IMR-90 (cell line): Measurements from ENCODE around the gene LINC00632. TPM values are rescaled to one million over a fixed set of nuclear protein-coding genes. Genes with fewer than 3 reads are reported as not detected.

Experiments used
- ATAC-seq: fragments of 200-7000 bp; cut with Tn5 transposase; 2 replicates; pipeline ENCODE4 v1.9.1; 2020; ENCODE audit warnings: low read depth, mild to moderate bottlenecking, moderate library complexity
- BruUV-seq: library from RNA; stranded (reverse); fragments of 400-500 nt; replicated peaks from 2 replicates; lab custom pipeline; 2021; lab: Mats Ljungman, UMichigan
- CTCF ChIA-PET: fragments of 300-600 bp; formaldehyde crosslinking; extraction: SDS; loops from one replicate; lab custom pipeline; 2021; ENCODE audit warnings: antibody characterized with exemption; lab: Yijun Ruan, JAX
- POLR2A ChIA-PET: fragments of 300-600 bp; sonication (Branson Sonifier 250); formaldehyde crosslinking; loops from one replicate; lab custom pipeline; 2022; ENCODE audit warnings: antibody characterized with exemption; ENCODE audit not compliant: unreplicated experiment; lab: Charles Lee
- DNase-seq: peaks from one replicate; pipeline ENCODE4 v3.0.0; 2013
- H2AFZ ChIP-seq: replicated peaks from 2 replicates; pipeline ENCODE3; 2013; ENCODE audit warnings: low read length, mild to moderate bottlenecking; ENCODE audit not compliant: poor library complexity
- H2AK5ac ChIP-seq: 2 replicates; pipeline ENCODE4 v1.6.1; 2013; ENCODE audit warnings: low read depth, low read length, inconsistent platforms
- H2AK9ac ChIP-seq: replicated peaks from 2 replicates; pipeline ENCODE3; 2013; ENCODE audit warnings: mild to moderate bottlenecking, low read depth, low read length, moderate library complexity; ENCODE audit not compliant: poor library complexity
- H2BK120ac ChIP-seq: 2 replicates; pipeline ENCODE4 v1.6.1; 2013; ENCODE audit warnings: low read depth, low read length, inconsistent platforms
- H2BK15ac ChIP-seq: 3 replicates; pipeline ENCODE4 v1.6.1; 2013; ENCODE audit warnings: low read depth, low read length, inconsistent platforms
- H2BK20ac ChIP-seq: 2 replicates; pipeline ENCODE4 v1.6.1; 2013; ENCODE audit warnings: low read depth, mild to moderate bottlenecking, inconsistent platforms, low read length, moderate library complexity
- H2BK5ac ChIP-seq: 2 replicates; pipeline ENCODE4 v1.6.1; 2013; ENCODE audit warnings: mild to moderate bottlenecking, low read depth, low read length, inconsistent platforms; ENCODE audit not compliant: poor library complexity, severe bottlenecking
- H3K14ac ChIP-seq: replicated peaks from 2 replicates; pipeline ENCODE4 v1.6.1; 2013; ENCODE audit warnings: low read depth, low read length, inconsistent platforms
- H3K18ac ChIP-seq: 2 replicates; pipeline ENCODE4 v1.6.1; 2013; ENCODE audit warnings: low read depth, low read length, control low read depth
- H3K23ac ChIP-seq: 2 replicates; pipeline ENCODE4 v1.6.1; 2013; ENCODE audit warnings: low read depth, low read length, inconsistent platforms
- H3K27ac ChIP-seq: 2 replicates; pipeline ENCODE4 v1.5.1; 2013; ENCODE audit warnings: mild to moderate bottlenecking, control low read depth, low read length; ENCODE audit not compliant: insufficient read depth
- H3K27me3 ChIP-seq: 2 replicates; pipeline ENCODE4 v1.6.1; 2013; ENCODE audit warnings: low read length; ENCODE audit not compliant: control insufficient read depth, insufficient read depth
- H3K36me3 ChIP-seq: 2 replicates; pipeline ENCODE4 v1.6.1; 2013; ENCODE audit warnings: low read length, mixed read lengths; ENCODE audit not compliant: control insufficient read depth, insufficient read depth
- H3K4ac ChIP-seq: 2 replicates; pipeline ENCODE4 v1.6.1; 2013; ENCODE audit warnings: low read depth, low read length, inconsistent platforms
- H3K4me1 ChIP-seq: 2 replicates; pipeline ENCODE4 v1.6.1; 2013; ENCODE audit warnings: low read length, mixed read lengths; ENCODE audit not compliant: control insufficient read depth, insufficient read depth
- H3K4me2 ChIP-seq: 2 replicates; pipeline ENCODE4 v1.6.1; 2013; ENCODE audit warnings: low read depth, mild to moderate bottlenecking, control low read depth, low read length, moderate library complexity
- H3K4me3 ChIP-seq: 2 replicates; pipeline ENCODE4 v1.5.1; 2013; ENCODE audit warnings: low read depth, mild to moderate bottlenecking, control low read depth, low read length, moderate library complexity; ENCODE audit not compliant: insufficient read depth
- H3K56ac ChIP-seq: 2 replicates; pipeline ENCODE4 v1.6.1; 2013; ENCODE audit warnings: low read length, inconsistent platforms; ENCODE audit not compliant: insufficient read depth; ENCODE audit errors: extremely low read depth
- H3K79me1 ChIP-seq, 2 experiments: 2 replicates each; pipeline ENCODE4 v1.6.1; 2013; ENCODE audit warnings: low read length in 2 of 2, inconsistent platforms in 1 of 2, low read depth in 1 of 2
- H3K9ac ChIP-seq: 2 replicates; pipeline ENCODE4 v1.6.1; 2013; ENCODE audit warnings: low read depth, low read length, control low read depth
- H3K9me1 ChIP-seq: 2 replicates; pipeline ENCODE4 v1.6.1; 2013; ENCODE audit warnings: low read length, inconsistent platforms; ENCODE audit not compliant: insufficient read depth
- H3K9me3 ChIP-seq: 2 replicates; pipeline ENCODE4 v1.6.1; 2013; ENCODE audit warnings: low read length; ENCODE audit not compliant: control insufficient read depth, insufficient read depth
- H4K20me1 ChIP-seq: 2 replicates; pipeline ENCODE4 v1.6.1; 2013; ENCODE audit warnings: low read length, inconsistent platforms; ENCODE audit not compliant: insufficient read depth
- H4K5ac ChIP-seq: 2 replicates; pipeline ENCODE4 v1.6.1; 2013; ENCODE audit warnings: mild to moderate bottlenecking, low read depth, low read length, control low read depth
- H4K8ac ChIP-seq, 2 experiments: 2 replicates each; pipeline ENCODE4 v1.6.1; 2013; ENCODE audit warnings: low read depth in 2 of 2, low read length in 2 of 2, control low read depth in 1 of 2, inconsistent platforms in 1 of 2
- H4K91ac ChIP-seq: 2 replicates; pipeline ENCODE4 v1.6.1; 2013; ENCODE audit warnings: low read depth, low read length, inconsistent platforms; ENCODE audit not compliant: insufficient read depth
- POLR2A ChIP-seq: IDR thresholded peaks from 2 replicates; pipeline ENCODE4 v1.6.1; 2012; ENCODE audit warnings: mild to moderate bottlenecking, low read depth, low read length
- WGBS, 2 experiments: methylation state at CpG; one replicate each; pipeline versions ENCODE4 v1.1.5 to v1.1.7; 2013; ENCODE audit warnings: missing lambda C conversion rate in 2 of 2; ENCODE audit not compliant: insufficient read length in 1 of 2; ENCODE audit errors: extremely low coverage in 2 of 2; 5-methylcytosine and 5-hydroxymethylcytosine counted together
- dilution Hi-C: fragments of 300-500 bp; cut with HindIII; formaldehyde crosslinking; loops from one replicate; pipeline ENCODE4 v1.14.3; 2018; ENCODE audit warnings: low sequenced_read_pairs; ENCODE audit not compliant: unreplicated experiment
- in situ Hi-C: fragments of 300-500 bp; cut with MboI; formaldehyde crosslinking; loops from 3 replicates; pipeline ENCODE4 v1.14.3; 2019; ENCODE audit warnings: low sequenced_read_pairs, inconsistent platforms, mixed read lengths
- intact Hi-C: fragments of 100-400 bp; cut with micrococcal nuclease; formaldehyde crosslinking; loops from 2 replicates; pipeline ENCODE4 v1.10.0; 2022
- polyA plus RNA-seq, 3 experiments: library from polyadenylated mRNA; depleted of rRNA; stranded (reverse); fragments of >200 nt; gene quantifications; 2 replicates each; pipeline ENCODE4 v1.2.3, GENCODE V29; 2012; ENCODE audit warnings: low replicate concordance in 1 of 3
- total RNA-seq: library from RNA; depleted of rRNA; stranded (reverse); fragments of >200 nt; gene quantifications from 2 replicates; pipeline ENCODE4 v1.2.3, GENCODE V29; 2012
- TF ChIP-seq, protein P1 (sequence below): fragments of 150-350 bp; IDR thresholded peaks from 2 replicates; pipeline ENCODE4 v1.6.1; 2017; ENCODE audit warnings: mild to moderate bottlenecking, antibody characterized with exemption, low read length, low read depth

Gene LINC00632
- total and polyA plus RNA-seq, 2 of the 4 experiments (the other 2 are of a cell fraction): 7.2 to 25.0 TPM

- Histone ChIP-seq H4K20me1 (peaks cover 8% of the 10 kb centered on the region; the same call in 1 of the 2 replicates), H2AK9ac (peak overlapping the region; percentile 47), H3K18ac (no peak overlapping the region; the same call in 1 of the 2 replicates), H3K36me3 (no peaks in the 10 kb centered on the region), H2BK15ac (no peak overlapping the region), H2BK5ac (peak overlapping the region; percentile 25), H4K5ac (peak overlapping the region; percentile 21; the same call in 1 of the 2 replicates), H3K27ac (peak overlapping the region; percentile 60), H4K8ac (peak overlapping the region; percentile 35 to 61; a peak in 2 of 4 replicates), H3K9me3 (no peaks in the 10 kb centered on the region), H3K4me1 (no peaks in the 10 kb centered on the region), H2BK120ac (0 out of 2 replicates have a peak overlapping the region, but pooled peaks have one; percentile 3), H3K23ac (peak overlapping the region; percentile 75), H3K79me1 (peaks cover 0 to 9% of the 10 kb centered on the region in 2 experiments; a peak in 1 of 4 replicates), H2AFZ (peak overlapping the region; percentile 80), H3K9ac (peak overlapping the region; percentile 81), H3K14ac (peak overlapping the region; percentile 81; the same call in 1 of the 2 replicates), H2BK20ac (no peak overlapping the region), H3K27me3 (no peaks in the 10 kb centered on the region), H4K91ac (peak overlapping the region; percentile 63), H3K4me3 (peak overlapping the region; percentile 49), H2AK5ac (no peak overlapping the region), H3K4ac (peak overlapping the region; percentile 69), H3K9me1 (no peaks in the 10 kb centered on the region), H3K4me2 (peak overlapping the region; percentile 64), H3K56ac (peak overlapping the region; percentile 29; the same call in 1 of the 2 replicates)
- BruUV-seq: no TSS peak
- in situ Hi-C loops (no loop called here), dilution Hi-C loops (no loop called here), intact Hi-C loops (no loop called here)
- ChIA-PET POLR2A (no interaction called here), CTCF (no interaction called here)
- TF ChIP-seq POLR2A: peak; percentile 63
- TF ChIP-seq, protein P1, sequence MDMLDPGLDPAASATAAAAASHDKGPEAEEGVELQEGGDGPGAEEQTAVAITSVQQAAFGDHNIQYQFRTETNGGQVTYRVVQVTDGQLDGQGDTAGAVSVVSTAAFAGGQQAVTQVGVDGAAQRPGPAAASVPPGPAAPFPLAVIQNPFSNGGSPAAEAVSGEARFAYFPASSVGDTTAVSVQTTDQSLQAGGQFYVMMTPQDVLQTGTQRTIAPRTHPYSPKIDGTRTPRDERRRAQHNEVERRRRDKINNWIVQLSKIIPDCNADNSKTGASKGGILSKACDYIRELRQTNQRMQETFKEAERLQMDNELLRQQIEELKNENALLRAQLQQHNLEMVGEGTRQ: no peak
- 30% methylated on average over 2 of the region's 31 CpGs; no CpG with 5 or more reads in 1 of the 2 experiments for whole genome bisulfite sequencing, 2 experiments
- DNase-seq (peak; percentile 54), ATAC-seq (peak; percentile 84)
Observed at GRCh38 chrX:140764401-140764919, 54.9 kb downstream of the LINC00632 start.
